Sigmoid colon (tissue), 7 donors: ENCODE data around the gene TP53I13. TPM values are rescaled to one million over a fixed set of nuclear protein-coding genes. Genes with fewer than 3 reads are reported as not detected.

Source experiments
- DNase-seq: peaks from one replicate; pipeline ENCODE4 v3.0.0-alpha.2; 2019
- H3K27ac ChIP-seq, 4 donors: fragments of 200-600 bp; sonication (generic); one replicate each; pipeline ENCODE4 v1.5.1; 2016 to 2019; ENCODE audit warnings: mild to moderate bottlenecking in 1 of 4
- H3K27me3 ChIP-seq, 3 donors: fragments of 200-600 bp; sonication (generic); one replicate each; pipeline ENCODE4 v1.5.1; 2019; ENCODE audit warnings: mild to moderate bottlenecking in 1 of 3
- H3K36me3 ChIP-seq, 4 donors: fragments of 200-600 bp; sonication (generic); one replicate each; pipeline ENCODE4 v1.5.1; 2016 to 2019
- H3K4me1 ChIP-seq, 4 donors: fragments of 200-600 bp; sonication (generic); one replicate each; pipeline ENCODE4 v1.5.1; 2017 to 2019
- H3K4me3 ChIP-seq, 4 donors: fragments of 200-600 bp; sonication (generic); one replicate each; pipeline ENCODE4 v1.5.1; 2017 to 2019; ENCODE audit warnings: mild to moderate bottlenecking in 2 of 4, moderate library complexity in 1 of 4
- H3K9me3 ChIP-seq, 4 donors: fragments of 200-600 bp in 3 of 4; sonication (generic) in 3 of 4; one replicate each; pipeline versions ENCODE4 v1.5.1 to v1.6.1; 2013 to 2019
- CTCF ChIP-seq, 4 experiments: fragments of 450-650 bp in 3 of 4; fragments of 200-600 bp in 1 of 4; IDR thresholded peaks; one replicate each; pipeline ENCODE4 v1.5.1; 2016 to 2019; ENCODE audit warnings: antibody characterized with exemption in 4 of 4, mild to moderate bottlenecking in 3 of 4, moderate library complexity in 2 of 4
- EP300 ChIP-seq, 4 donors: sonication (generic); formaldehyde crosslinking; IDR thresholded peaks; one replicate each; pipeline ENCODE4 v1.6.1; 2017; ENCODE audit warnings: antibody characterized with exemption in 4 of 4
- POLR2A ChIP-seq, 2 donors: fragments of 450-650 bp; IDR thresholded peaks; one replicate each; pipeline ENCODE4 v1.6.1; 2016; ENCODE audit warnings: antibody characterized with exemption in 2 of 2, mild to moderate bottlenecking in 2 of 2, moderate library complexity in 2 of 2
- POLR2AphosphoS5 ChIP-seq, 4 donors: sonication (generic); formaldehyde crosslinking; IDR thresholded peaks; one replicate each; pipeline ENCODE4 v1.6.1; 2017; ENCODE audit warnings: antibody characterized with exemption in 4 of 4
- WGBS, 2 donors: extraction: QIAGEN DNeasy Blood & Tissue Kit; methylation state at CpG; one replicate each; pipeline ENCODE4 v1.1.7; 2013; 5-methylcytosine and 5-hydroxymethylcytosine counted together
- intact Hi-C: fragments of 100-400 bp; cut with DNase I; formaldehyde crosslinking; loops from one replicate; pipeline ENCODE4 v1.15.1; 2023
- polyA plus RNA-seq, 3 donors: library from polyadenylated mRNA; stranded (reverse); fragments of 200-250 nt; gene quantifications; one replicate each; pipeline ENCODE4 v1.2.3, GENCODE V29; 2013
- total RNA-seq, 4 donors: library from RNA; depleted of rRNA; stranded (reverse); fragments of >200 nt; gene quantifications; one replicate each; pipeline ENCODE4 v1.1.0, GENCODE V29; 2016
- donor health status: healthy with polysubstance abuse.
- donor health status: Bipolar disorder and iron deficiency.
- donor health status: healthy.

The TP53I13 gene
- total and polyA plus RNA-seq, 7 donors: 14.4 to 79.0 (median 31.2) TPM

DNA sequence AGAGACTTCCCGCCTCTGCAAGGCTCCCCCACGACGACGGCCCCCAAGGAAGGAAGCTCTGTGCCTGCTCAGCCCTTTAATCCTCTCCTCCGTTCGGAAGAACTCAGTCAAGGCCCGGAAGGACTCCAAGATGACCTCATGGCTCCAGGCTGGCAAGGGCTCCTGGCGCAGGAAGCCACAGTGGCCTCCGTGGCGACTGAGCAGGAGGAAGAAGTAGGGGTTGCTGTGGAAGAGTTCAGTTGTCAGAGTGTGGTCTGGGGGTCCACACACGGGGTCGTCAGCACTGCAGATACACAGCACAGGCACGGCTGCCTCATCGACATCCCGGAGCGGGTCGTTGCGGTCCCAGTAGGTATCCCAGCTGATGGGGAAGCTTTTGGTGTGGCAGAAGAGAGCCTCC lies 5.9 kb upstream of the TP53I13 start:
- WGBS, 2 donors: 87 to 93% methylated on average over 18 of the region's 18 CpGs
- no peak for TF ChIP-seq EP300 (IDR thresholded peaks at IDR 0.05)
- TF ChIP-seq POLR2A (IDR thresholded peaks at IDR 0.05): no peak
- TF ChIP-seq CTCF (IDR thresholded peaks at IDR 0.05): no peak
- TF ChIP-seq POLR2AphosphoS5 (IDR thresholded peaks at IDR 0.05): no peak
- Histone ChIP-seq H3K4me1 (peaks cover 0 to 28% (median 19%) of the 10 kb centered on the region in 4 donors), H3K27ac (no peak overlapping the region), H3K4me3 (no peak overlapping the region), H3K27me3 (no peaks in the 10 kb centered on the region), H3K36me3 (peaks cover 0 to 11% (median 0%) of the 10 kb centered on the region in 4 donors), H3K9me3 (no peaks in the 10 kb centered on the region)
- intact Hi-C loops: no loop called here
- peak; percentile 56 for DNase-seq

DNA sequence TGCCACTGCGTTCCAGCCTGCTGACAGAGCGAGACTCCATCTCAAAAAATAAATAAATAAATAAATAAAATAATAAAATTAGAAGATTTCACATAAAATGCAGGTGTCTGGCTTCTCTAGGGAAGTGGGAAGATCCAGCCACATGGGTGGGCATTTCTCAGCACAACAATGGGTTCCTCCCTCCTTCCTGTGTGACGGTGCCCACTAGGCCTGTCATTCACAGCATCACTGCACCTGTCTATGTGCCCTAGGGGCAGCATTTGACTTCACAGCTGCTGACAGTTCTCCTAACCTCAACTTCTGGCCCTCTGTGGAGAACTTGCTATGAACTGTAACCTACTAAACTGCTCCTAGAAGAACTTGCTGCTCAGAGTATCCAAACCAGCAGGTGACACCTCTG lies 4.7 kb upstream of the TP53I13 start:
- no peaks in the 10 kb centered on the region for H3K9me3 ChIP-seq
- H3K4me1 ChIP-seq: peaks cover 0 to 36% (median 20%) of the 10 kb centered on the region in 4 donors
- H3K27ac ChIP-seq: no peak overlapping the region
- no peaks in the 10 kb centered on the region for H3K27me3 ChIP-seq
- H3K36me3 ChIP-seq: peaks cover 0 to 11% (median 0%) of the 10 kb centered on the region in 4 donors
- intact Hi-C loops: no loop called here
- WGBS, 2 donors: 87 to 95% methylated on average over 3 of the region's 3 CpGs
- H3K4me3 ChIP-seq: no peak overlapping the region
- no peak for DNase-seq
- no peak for TF ChIP-seq EP300 (IDR thresholded peaks at IDR 0.05)
- TF ChIP-seq POLR2AphosphoS5 (IDR thresholded peaks at IDR 0.05): no peak
- no peak for TF ChIP-seq CTCF (IDR thresholded peaks at IDR 0.05)
- TF ChIP-seq POLR2A (IDR thresholded peaks at IDR 0.05): no peak

- Histone ChIP-seq H3K27ac (peak overlapping the region; percentile 86 to 94 (median 90)), H3K36me3 (peaks cover 0 to 11% (median 0%) of the 10 kb centered on the region in 4 donors), H3K4me3 (peak overlapping the region; percentile 57 to 79 (median 60)), H3K9me3 (no peaks in the 10 kb centered on the region), H3K4me1 (peaks cover 0 to 48% (median 30%) of the 10 kb centered on the region in 4 donors), H3K27me3 (no peaks in the 10 kb centered on the region)
- intact Hi-C loops: loop anchor here (5.0 kb wide), 1 partner anchor 274 kb away; the partner anchor contains the start of gene NUFIP2
- 4 to 11% methylated on average over 55 of the region's 55 CpGs for WGBS, 2 donors
- DNase-seq: peak; percentile 63
- no peak for TF ChIP-seq EP300 (IDR thresholded peaks at IDR 0.05)
- no peak for TF ChIP-seq CTCF (IDR thresholded peaks at IDR 0.05)
- no peak for TF ChIP-seq POLR2A (IDR thresholded peaks at IDR 0.05)
- no peak for TF ChIP-seq POLR2AphosphoS5 (IDR thresholded peaks at IDR 0.05)
These were observed 2.6 kb upstream of the TP53I13 start for GRCh38 chr17:29565643-29566472.

DNA sequence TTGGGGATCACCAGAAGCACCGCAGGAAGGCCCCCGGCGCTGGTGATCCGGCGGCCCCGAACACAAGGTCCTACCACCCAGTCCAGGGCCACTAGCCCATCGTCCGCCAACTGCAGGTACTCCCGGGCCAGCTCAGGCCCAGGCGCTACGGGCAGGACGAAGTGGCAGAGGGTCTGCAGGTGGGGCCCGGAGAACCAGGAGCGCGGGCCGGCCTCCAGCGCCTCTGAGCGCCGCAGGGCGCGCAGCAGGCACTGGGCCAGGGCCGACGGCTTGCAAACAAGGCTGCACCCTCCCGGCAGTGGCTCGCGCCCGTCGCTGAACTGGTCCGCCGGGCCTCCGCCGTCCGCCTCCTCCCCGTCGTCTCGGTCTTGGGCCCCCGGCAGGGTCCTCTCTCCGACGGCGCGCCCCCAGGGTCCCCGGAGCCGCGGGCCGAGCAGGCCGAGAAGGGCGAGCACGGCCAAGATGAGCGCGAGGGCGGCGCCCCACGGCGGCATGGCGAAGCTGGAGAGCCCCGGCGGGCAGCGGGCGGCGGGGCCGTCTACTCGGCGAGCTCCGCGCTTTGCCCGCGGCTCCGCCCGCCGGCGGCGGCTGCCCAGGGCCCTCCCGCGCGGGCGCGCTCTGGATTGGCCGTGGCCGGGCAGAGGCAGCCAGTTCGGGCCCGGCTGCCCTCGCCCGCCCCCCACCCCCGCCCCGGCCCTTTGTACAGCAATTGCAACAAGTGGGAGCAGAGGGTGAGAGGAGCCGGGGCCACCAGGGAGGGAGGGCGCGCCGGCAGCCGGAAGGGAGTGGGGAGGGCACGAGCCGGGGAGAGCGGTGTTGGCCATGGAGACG lies 1.8 kb upstream of the TP53I13 start, which contains the start of gene ABHD15:
ABHD15 (minus strand) TSS at position 565 of the 831 bp plus-strand sequence; CDS start at position 494, 71 bp downstream.
- peak within 1 kb of the TSS; percentile 86 to 94 (median 90) for H3K27ac ChIP-seq
- peak within 1 kb of the TSS; percentile 57 to 79 (median 60) for H3K4me3 ChIP-seq
- H3K27me3 ChIP-seq: no peaks in the 10 kb centered on the region
- intact Hi-C loops: loop anchor here (5.0 kb wide), 1 partner anchor 274 kb away; the partner anchor contains the start of gene NUFIP2
- DNase-seq: peak; percentile 87
- peaks cover 0 to 11% (median 0%) of the 10 kb centered on the region in 4 donors for H3K36me3 ChIP-seq
- TF ChIP-seq POLR2AphosphoS5 (IDR thresholded peaks at IDR 0.05) (peak; percentile 67 to 88 (median 76)), POLR2A (IDR thresholded peaks at IDR 0.05) (peak in 1 of 2 donors; percentile 48), CTCF (IDR thresholded peaks at IDR 0.05) (no peak), EP300 (IDR thresholded peaks at IDR 0.05) (no peak)
- WGBS, 2 donors: 1% methylated on average over 94 of the region's 94 CpGs
- no peaks in the 10 kb centered on the region for H3K9me3 ChIP-seq
- H3K4me1 ChIP-seq: peaks cover 0 to 51% (median 31%) of the 10 kb centered on the region in 4 donors
